Stomach (tissue), 9 donors: ENCODE results near the gene CD2AP. TPM values are rescaled to one million over a fixed set of nuclear protein-coding genes. Genes with fewer than 3 reads are reported as not detected.
"Not testable (repeated sequence)": the region's sequence is repeated elsewhere in the genome, so short reads cannot be mapped to it uniquely, and the experiment has no call there.

Source experiments
- DNase-seq, 2 donors: peaks; one replicate each; pipeline versions ENCODE4 v3.0.0 to v3.0.0-alpha.2; 2013 to 2019
- H3K27ac ChIP-seq, 5 donors: fragments of 200-600 bp in 4 of 5; sonication (generic) in 4 of 5; one replicate each; pipeline ENCODE4 v1.5.1; 2013 to 2019; ENCODE audit warnings: mild to moderate bottlenecking in 1 of 5, moderate library complexity in 1 of 5
- H3K27me3 ChIP-seq, 3 donors: fragments of 200-600 bp; sonication (generic); one replicate each; pipeline ENCODE4 v1.5.1; 2017 to 2019; ENCODE audit warnings: mixed run types in 1 of 3
- H3K36me3 ChIP-seq, 4 donors: fragments of 200-600 bp; sonication (generic); 1 replicate in 3 of 4; 2 replicates in 1 of 4; pipeline ENCODE4 v1.5.1; 2016 to 2019
- H3K4me1 ChIP-seq, 4 donors: fragments of 200-600 bp; sonication (generic); one replicate each; pipeline ENCODE4 v1.5.1; 2016 to 2019
- H3K4me3 ChIP-seq, 4 donors: fragments of 200-600 bp; sonication (generic) in 3 of 4; one replicate each; pipeline ENCODE4 v1.5.1; 2016 to 2019; ENCODE audit warnings: mild to moderate bottlenecking in 1 of 4
- H3K9me3 ChIP-seq, 4 donors: fragments of 200-600 bp; sonication (generic); one replicate each; pipeline ENCODE4 v1.5.1; 2016 to 2019
- EP300 ChIP-seq: sonication (generic); formaldehyde crosslinking; IDR thresholded peaks from one replicate; pipeline ENCODE4 v1.6.1; 2017; ENCODE audit warnings: antibody characterized with exemption
- POLR2A ChIP-seq, 4 donors: fragments of 450-650 bp; IDR thresholded peaks; one replicate each; pipeline ENCODE4 v1.6.1; 2016; ENCODE audit warnings: antibody characterized with exemption in 4 of 4, control low read depth in 2 of 4, mild to moderate bottlenecking in 1 of 4, moderate library complexity in 1 of 4
- POLR2AphosphoS5 ChIP-seq, 3 donors: sonication (generic); formaldehyde crosslinking; IDR thresholded peaks; one replicate each; pipeline ENCODE4 v1.6.1; 2016; ENCODE audit warnings: antibody characterized with exemption in 3 of 3
- WGBS, 5 donors: extraction: QIAGEN DNeasy Blood & Tissue Kit in 3 of 5; methylation state at CpG; one replicate each; pipeline versions ENCODE4 v1.1.5 to v1.1.7; 2013 to 2018; 5-methylcytosine and 5-hydroxymethylcytosine counted together
- intact Hi-C: fragments of 100-400 bp; cut with DNase I; formaldehyde crosslinking; loops from one replicate; pipeline ENCODE4 v1.15.1; 2023; ENCODE audit warnings: low total_unique reads
- polyA plus RNA-seq, 3 donors: library from polyadenylated mRNA; stranded (reverse); fragments of 200-250 nt; gene quantifications; one replicate each; pipeline ENCODE4 v1.2.3, GENCODE V29; 2013
- total RNA-seq, 5 donors: library from RNA; depleted of rRNA; stranded (reverse); fragments of >200 nt; gene quantifications; one replicate each; pipeline versions ENCODE4 v1.1.0 to v1.2.3, GENCODE V29; 2014 to 2016
- TF ChIP-seq, protein P1 (sequence below), 7 experiments: fragments of 450-650 bp in 4 of 7; fragments of 200-600 bp in 3 of 7; sonication (generic) in 3 of 7; IDR thresholded peaks; one replicate each; pipeline ENCODE4 v1.5.1; 2016 to 2019; ENCODE audit warnings: antibody characterized with exemption in 7 of 7, control low read depth in 2 of 7, mild to moderate bottlenecking in 1 of 7
- donor health status: healthy with polysubstance abuse.
- donor health status: Bipolar disorder and iron deficiency.
- donor health status: healthy.

The CD2AP gene
- total and polyA plus RNA-seq, 8 donors, result 10.3 to 118 (median 46.9) TPM

DNA sequence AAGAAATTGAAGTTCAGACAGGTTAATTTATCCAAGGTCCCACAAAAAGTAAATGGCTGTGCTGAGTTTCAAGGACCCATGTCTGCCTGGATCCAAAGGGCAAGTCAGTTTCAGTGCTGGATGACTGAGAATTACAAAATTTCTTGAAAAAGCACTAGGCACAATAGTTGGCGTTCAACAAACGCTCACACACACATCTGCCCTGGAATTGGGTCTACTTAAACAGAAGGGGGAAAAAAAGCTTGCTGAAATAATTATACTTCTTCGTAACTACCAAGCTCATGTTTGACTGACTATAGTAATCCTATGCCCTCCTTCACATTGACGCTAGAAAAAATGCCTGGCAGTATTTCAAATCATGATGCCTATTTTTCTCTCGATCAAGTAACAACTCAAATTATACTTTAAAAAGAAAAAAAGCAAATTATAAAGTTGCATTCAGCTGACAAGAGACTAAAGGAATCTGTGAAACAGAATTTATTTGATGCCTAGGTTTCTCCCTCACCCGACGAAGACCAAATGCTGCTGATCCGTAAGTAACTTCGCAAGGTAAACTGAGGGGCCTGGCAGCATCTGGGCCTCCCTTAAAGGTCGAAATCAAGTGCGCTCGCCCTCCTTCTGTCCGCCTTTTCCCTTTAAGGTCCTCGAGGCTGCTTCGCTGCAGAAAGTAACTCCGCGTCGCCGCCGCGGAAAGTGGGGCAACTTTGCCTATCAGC, 650 bp upstream of the CD2AP start:
- WGBS, 5 donors, result 5 to 10% (median 7%) methylated on average over 21 of the region's 21 CpGs
- H3K4me3 ChIP-seq, result peak overlapping the region; percentile 64 to 99 (median 92)
- peak in 1 of 2 donors; percentile 41 for DNase-seq
- H3K9me3 ChIP-seq, result no peaks in the 10 kb centered on the region
- no peaks in the 10 kb centered on the region for H3K36me3 ChIP-seq
- intact Hi-C loops, result no loop called here
- no peaks in the 10 kb centered on the region for H3K27me3 ChIP-seq
- H3K4me1 ChIP-seq, result peaks cover 0 to 43% (median 31%) of the 10 kb centered on the region in 4 donors
- TF ChIP-seq POLR2A (IDR thresholded peaks at IDR 0.05) (no peak), EP300 (no peak), POLR2AphosphoS5 (IDR thresholded peaks at IDR 0.05) (no peak)
- TF ChIP-seq, protein P1, sequence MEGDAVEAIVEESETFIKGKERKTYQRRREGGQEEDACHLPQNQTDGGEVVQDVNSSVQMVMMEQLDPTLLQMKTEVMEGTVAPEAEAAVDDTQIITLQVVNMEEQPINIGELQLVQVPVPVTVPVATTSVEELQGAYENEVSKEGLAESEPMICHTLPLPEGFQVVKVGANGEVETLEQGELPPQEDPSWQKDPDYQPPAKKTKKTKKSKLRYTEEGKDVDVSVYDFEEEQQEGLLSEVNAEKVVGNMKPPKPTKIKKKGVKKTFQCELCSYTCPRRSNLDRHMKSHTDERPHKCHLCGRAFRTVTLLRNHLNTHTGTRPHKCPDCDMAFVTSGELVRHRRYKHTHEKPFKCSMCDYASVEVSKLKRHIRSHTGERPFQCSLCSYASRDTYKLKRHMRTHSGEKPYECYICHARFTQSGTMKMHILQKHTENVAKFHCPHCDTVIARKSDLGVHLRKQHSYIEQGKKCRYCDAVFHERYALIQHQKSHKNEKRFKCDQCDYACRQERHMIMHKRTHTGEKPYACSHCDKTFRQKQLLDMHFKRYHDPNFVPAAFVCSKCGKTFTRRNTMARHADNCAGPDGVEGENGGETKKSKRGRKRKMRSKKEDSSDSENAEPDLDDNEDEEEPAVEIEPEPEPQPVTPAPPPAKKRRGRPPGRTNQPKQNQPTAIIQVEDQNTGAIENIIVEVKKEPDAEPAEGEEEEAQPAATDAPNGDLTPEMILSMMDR (IDR thresholded peaks at IDR 0.05), result no peak
- peak overlapping the region; percentile 97 to 99 (median 99) for H3K27ac ChIP-seq

DNA sequence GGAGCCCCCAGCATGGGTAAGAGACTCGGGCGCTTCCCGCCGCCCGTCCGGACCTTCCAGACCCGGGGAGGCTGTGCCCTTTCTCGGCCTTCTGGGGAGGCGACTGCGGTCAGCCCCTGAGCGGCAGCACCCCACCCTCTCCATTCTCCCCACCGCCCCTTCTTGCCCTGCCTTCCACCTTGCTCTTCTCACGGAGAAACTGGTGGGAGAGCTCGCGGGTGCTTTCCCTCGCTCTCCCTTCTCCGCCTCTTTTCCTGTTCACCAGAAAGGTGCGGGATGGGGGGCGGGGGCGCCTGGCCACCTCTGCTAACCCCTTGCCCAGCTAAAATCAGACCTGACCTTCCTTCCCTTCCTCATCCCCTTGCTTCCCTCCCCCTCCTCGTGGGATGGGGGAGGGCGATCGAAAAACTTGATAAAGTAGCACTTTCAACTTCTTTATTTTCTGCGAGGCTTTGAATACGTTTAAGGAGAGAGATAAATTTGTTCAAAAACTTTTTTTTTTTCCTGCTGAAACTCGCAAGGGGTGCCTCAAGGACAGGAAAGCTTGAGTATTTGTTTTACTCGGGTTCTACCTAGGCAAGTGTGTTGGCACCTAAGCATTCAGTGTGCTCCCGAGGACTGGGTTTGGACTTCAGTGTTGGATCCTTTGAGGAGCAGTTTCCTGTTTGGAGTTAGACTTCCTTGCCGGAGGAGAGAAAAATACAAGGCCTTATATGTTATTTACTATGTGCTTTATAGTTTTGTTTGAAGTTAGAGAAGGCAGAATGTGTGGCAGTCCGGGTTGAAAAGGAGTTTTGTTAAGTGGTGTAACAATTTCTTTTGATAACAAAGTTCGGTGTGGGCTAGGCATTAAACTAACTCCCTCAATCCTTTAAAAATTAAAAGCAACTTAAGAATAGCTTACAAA, 897 bp downstream of the CD2AP start:
- peak in 1 of 2 donors; percentile 67 for DNase-seq

DNA sequence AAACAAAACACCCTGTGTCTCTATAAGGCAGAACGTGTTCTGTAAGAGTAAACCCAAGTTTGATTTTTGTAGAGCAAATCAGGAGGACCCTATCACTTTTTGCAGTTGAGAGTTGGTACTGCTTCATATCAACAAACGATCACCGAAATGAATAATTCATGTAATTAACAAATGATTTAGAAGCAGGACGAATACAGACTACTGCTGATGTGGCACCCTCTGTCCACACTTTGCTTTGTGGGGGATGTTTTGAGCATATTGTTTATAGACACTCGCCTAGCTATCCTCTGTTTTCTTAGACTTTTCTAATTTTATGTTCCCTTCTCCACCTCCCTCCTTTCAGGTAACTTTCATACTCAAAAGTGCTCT, 1.5 kb downstream of the CD2AP start:
- H3K9me3 ChIP-seq, result no peaks in the 10 kb centered on the region
- peak in 1 of 2 donors; percentile 37 for DNase-seq
- no peaks in the 10 kb centered on the region for H3K27me3 ChIP-seq
- peak overlapping the region; percentile 64 to 99 (median 92) for H3K4me3 ChIP-seq
- intact Hi-C loops, result no loop called here
- 2 to 5% (median 4%) methylated on average over 5 of the region's 5 CpGs for whole genome bisulfite sequencing, 5 donors
- TF ChIP-seq POLR2A (IDR thresholded peaks at IDR 0.05) (no peak), EP300 (no peak), POLR2AphosphoS5 (IDR thresholded peaks at IDR 0.05) (no peak)
- TF ChIP-seq, protein P1 (IDR thresholded peaks at IDR 0.05), result no peak
- no peaks in the 10 kb centered on the region for H3K36me3 ChIP-seq
- peak overlapping the region in 4 of 5 donors; percentile 97 to 99 (median 99) for H3K27ac ChIP-seq
- H3K4me1 ChIP-seq, result peaks cover 0 to 64% (median 44%) of the 10 kb centered on the region in 4 donors

More for the DNA sequence above, 897 bp downstream of the CD2AP start:
- intact Hi-C loops, result no loop called here
- 0 to 1% (median 0%) methylated on average over 31 of the region's 31 CpGs for WGBS, 5 donors
- H3K27ac ChIP-seq, result peak overlapping the region; percentile 97 to 99 (median 99)
- peaks cover 0 to 58% (median 40%) of the 10 kb centered on the region in 4 donors for H3K4me1 ChIP-seq
- no peaks in the 10 kb centered on the region for H3K9me3 ChIP-seq
- TF ChIP-seq EP300, result no peak
- TF ChIP-seq, protein P1 (IDR thresholded peaks at IDR 0.05), result no peak
- TF ChIP-seq POLR2A (IDR thresholded peaks at IDR 0.05), result no peak
- no peak for TF ChIP-seq POLR2AphosphoS5 (IDR thresholded peaks at IDR 0.05)
- no peaks in the 10 kb centered on the region for H3K27me3 ChIP-seq
- H3K4me3 ChIP-seq, result peak overlapping the region; percentile 64 to 99 (median 92)
- no peaks in the 10 kb centered on the region for H3K36me3 ChIP-seq

DNA sequence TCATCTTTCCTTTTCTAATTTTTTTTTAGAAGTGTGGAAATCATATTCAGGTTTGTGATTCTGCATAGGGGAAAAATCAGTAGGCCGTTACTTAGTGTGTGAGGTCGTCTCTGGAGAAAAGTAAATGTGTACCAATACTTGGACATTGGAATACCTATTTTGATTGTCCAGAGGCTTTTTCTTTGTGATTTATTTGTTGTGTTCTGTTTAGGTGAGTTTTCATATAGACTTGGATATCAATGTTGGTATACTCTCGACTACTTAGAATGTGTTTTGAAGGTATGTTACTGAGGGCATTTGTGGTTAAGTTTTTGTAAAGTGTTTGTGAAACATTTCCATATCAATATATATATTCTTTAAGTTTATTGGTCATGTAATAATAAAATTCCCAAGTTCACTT, 2.3 kb downstream of the CD2AP start:
- Histone ChIP-seq H3K4me1 (peaks cover 5 to 71% (median 51%) of the 10 kb centered on the region in 4 donors), H3K9me3 (no peaks in the 10 kb centered on the region), H3K27ac (peak overlapping the region in 2 of 5 donors; percentile 97 to 99), H3K36me3 (no peaks in the 10 kb centered on the region), H3K27me3 (no peaks in the 10 kb centered on the region), H3K4me3 (peak overlapping the region in 3 of 4 donors; percentile 64 to 99 (median 93))
- WGBS, 5 donors, result 36 to 64% (median 47%) methylated on average over 3 of the region's 3 CpGs
- no peak for TF ChIP-seq EP300
- no peak for TF ChIP-seq POLR2A (IDR thresholded peaks at IDR 0.05)
- intact Hi-C loops, result no loop called here
- no peak for DNase-seq

DNA sequence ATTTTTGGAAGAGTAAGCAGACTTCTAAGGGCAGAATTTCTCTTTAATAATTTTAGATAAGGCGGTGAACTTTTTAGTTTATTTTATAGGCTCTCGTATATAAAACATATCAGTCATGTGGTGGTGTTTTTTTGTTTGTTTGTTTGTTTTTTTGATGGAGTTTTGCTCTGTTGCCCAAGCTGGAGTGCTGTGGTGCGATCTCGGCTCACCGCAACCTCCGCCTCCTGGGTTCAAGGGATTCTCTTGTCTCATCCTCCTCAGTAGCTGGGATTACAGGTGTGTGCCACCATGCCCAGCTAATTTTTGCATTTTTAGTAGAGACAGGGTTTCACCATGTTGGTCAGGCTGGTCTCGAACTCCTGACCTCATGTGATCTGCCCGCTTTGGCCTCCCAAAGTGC, 3.6 kb downstream of the CD2AP start:
- H3K36me3 ChIP-seq, H3K27ac ChIP-seq, DNase-seq, H3K9me3 ChIP-seq, H3K27me3 ChIP-seq, intact Hi-C loops: not testable (repeated sequence)
- Histone ChIP-seq H3K4me3 (peak overlapping the region in 1 of 4 donors; percentile 5), H3K4me1 (peaks cover 5 to 79% (median 54%) of the 10 kb centered on the region in 4 donors)
- 93 to 96% (median 95%) methylated on average over 8 of the region's 8 CpGs for WGBS, 5 donors
